GM12801 (cell line): ENCODE data around the gene SLC25A15.

Source experiments
- TF ChIP-seq, protein P1 (sequence below): IDR thresholded peaks from one replicate; pipeline ENCODE4 v1.5.1; 2011; ENCODE audit warnings: control low read depth; ENCODE audit not compliant: insufficient read length; ENCODE audit errors: extremely low read depth

SLC25A15 gene

DNA sequence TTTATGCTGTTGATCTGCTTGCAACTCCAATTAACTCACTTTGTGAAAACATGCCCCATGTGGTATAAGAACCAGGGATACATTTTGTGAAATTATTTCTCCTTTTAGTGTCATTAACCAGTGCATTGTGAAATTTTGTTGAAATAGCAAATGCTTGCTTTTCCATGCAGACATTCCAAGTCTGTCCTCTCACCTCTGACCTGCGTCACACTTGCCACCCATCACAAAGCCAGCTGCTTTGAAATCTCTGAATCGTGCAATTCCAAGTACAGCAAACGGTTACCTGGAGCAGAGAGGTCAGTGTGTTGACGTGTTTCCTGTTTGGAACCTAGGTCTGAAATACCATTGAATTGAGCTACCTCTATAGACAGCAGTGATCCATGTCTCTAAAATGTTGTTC is 4.9 kb upstream of the SLC25A15 start:
- TF ChIP-seq, protein P1, sequence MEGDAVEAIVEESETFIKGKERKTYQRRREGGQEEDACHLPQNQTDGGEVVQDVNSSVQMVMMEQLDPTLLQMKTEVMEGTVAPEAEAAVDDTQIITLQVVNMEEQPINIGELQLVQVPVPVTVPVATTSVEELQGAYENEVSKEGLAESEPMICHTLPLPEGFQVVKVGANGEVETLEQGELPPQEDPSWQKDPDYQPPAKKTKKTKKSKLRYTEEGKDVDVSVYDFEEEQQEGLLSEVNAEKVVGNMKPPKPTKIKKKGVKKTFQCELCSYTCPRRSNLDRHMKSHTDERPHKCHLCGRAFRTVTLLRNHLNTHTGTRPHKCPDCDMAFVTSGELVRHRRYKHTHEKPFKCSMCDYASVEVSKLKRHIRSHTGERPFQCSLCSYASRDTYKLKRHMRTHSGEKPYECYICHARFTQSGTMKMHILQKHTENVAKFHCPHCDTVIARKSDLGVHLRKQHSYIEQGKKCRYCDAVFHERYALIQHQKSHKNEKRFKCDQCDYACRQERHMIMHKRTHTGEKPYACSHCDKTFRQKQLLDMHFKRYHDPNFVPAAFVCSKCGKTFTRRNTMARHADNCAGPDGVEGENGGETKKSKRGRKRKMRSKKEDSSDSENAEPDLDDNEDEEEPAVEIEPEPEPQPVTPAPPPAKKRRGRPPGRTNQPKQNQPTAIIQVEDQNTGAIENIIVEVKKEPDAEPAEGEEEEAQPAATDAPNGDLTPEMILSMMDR = no peak

DNA sequence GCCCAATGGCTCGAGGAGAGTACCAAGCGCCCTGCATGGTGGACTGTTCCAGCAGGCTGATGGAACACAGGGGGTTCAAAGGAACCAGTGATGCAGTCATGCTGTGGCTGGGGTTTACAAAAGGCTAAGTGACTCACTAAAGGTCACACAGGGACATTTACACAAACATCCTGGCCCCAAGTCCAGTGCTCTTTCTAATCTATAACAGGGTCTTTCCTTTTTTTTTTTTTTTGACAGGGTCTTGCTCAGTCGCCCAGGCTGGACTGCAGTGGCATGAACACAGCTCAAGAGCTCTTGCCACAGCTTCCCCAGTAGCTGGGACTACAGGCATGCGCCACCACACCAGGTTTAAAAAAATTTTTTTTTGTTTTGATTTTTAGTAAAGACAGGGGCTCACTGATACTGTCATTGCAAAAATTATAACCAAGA is 2.8 kb upstream of the SLC25A15 start:
- TF ChIP-seq, protein P1 = no peak

DNA sequence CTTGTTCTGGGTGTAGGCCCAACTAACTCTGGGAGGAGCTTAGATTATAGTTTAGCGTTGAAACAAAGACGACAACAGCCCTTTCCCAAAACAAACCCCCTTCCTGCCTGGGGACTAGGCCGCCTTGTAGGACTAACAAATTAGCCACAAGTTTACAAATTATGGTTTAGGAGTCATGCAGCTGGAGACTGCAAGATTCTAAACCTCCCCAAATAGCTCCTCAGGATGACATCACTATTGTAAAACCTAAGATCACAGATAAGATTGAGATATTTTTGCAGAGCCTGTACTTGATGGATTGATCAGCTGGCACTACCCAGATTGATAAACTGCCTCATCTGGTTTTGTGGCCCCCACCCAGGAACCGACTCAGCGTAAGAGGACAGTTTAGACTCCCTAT is 2.3 kb upstream of the SLC25A15 start:
- TF ChIP-seq, protein P1 = no peak

DNA sequence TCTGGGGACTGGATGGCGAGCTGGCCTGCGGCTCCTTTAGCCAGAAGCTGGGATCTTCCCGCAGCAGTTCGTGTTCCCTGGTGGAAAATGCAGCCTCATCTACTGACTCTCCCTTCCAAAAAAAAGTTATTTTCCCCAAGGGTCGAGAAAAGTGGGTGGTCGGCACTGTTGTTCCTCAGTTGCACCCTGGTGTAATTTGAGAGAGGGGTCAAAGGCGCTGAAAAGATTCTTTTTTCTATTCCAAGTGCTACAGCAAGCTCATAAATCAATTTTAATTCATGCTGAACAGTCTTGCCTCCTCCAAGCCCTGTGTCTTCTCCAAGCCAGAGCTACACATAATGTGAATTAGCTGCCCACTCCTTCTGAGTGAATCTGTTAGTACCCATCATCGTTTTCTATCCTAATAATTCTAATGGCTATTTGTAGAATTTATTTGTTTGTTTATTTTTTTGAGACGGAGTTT is 774 bp downstream of the SLC25A15 start:
- TF ChIP-seq, protein P1 = no peak

DNA sequence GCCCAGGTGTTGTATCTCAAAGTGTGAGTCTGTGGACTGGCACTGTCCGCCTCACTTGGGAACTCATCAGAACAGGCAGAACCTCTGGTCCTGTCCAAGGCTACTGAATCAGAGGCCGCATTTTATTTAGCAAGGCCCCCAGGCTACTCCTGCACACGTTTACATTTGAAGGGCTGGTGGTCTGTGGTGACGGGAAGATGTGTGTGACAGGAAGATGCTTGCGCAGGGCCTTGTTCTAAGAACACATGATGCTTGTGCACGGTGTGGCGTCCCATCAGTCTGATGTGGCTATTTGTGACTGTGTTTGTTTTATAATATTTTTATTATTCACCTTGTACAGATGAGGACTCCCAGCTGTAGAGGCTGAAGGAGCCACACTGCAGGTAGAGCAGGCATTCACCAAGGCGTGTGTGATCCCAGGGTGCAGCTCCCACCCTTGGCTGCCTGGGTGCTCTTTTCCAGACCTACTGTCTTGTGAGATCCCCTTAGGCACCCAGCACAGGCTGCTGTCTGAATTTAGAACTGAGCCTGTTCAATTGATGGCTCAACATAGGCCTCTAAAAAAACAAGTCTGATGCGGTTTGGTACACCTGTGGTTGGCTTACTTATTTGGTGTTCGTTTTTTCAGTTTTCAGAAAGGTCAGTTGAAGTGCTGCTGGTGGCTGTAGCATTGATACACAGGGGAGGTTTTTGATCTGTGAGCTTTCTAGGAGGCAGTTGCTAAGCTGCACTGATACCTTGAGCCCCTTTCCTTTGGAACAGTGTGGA is 3.1 kb downstream of the SLC25A15 start:
- TF ChIP-seq, protein P1 = no peak

DNA sequence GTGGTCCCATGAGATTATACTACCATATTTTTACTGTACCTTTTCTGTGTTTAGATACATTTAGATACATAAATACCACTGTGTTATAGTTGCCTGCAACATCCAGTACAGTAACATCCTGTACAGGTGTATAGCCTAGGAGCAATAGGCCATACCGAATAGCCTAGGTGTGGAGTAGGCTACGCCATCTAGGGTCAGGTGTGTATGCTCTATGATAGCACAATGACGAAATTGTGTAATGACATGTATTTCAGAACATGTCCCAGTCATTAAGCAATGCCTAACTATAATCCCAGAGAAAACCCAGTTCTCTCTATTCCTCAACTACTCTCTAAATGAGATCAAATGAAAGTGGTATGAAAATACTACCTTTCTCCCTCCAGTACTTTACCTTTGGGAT is 3.9 kb downstream of the SLC25A15 start:
- TF ChIP-seq, protein P1 = no peak

DNA sequence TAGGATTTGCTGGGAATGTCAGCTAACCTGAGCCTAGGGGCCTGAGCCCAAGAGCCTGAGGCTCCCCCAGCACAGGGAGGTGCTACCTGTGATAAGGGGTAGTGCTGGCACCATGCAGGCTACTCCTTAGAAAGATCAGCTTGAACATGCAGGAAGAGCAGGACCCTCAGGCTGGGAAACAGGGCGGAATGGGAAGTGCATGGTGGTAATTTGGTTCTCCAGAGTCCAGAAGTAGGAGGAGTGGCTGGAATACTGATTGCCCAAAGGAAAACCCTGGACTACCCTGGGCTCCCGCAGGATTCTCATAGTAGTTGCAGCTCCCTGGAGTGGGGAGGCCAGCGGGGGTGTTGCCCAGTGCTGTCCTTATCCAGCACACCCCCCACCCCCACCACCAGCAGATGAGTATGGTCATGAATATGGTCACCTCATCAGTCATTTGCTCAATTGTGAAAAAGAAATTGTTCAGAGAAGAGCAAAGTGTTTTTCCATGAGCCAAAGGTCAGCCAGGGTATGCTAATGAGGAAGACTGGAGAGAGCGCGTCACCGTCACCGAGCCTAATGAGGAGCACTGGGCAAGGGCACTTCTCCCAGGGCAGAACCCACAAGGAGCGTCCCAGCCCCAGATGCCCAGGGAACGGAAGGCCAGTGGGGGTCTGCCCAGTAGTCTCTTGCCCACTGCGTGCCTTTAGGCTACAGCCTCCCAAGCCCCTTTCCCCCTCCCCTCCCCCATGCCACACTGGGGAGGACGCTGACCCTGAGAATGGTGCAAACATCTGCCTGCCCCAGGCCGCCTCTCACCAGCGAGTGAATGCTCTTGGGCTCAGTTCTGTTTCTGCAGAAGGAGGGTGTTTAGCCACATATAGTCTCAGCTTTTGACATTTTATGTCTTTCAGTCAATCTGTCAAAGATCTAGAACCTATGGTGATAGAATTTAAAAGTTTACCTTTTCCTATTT is 5.3 kb downstream of the SLC25A15 start:
- TF ChIP-seq, protein P1 = no peak
